GM19463 (cell line): ENCODE results near the gene ALOX12B.

Experiments
- ATAC-seq: cut with Tn5 transposase; IDR thresholded peaks from one replicate; pipeline ENCODE4 v1.9.1; 2021; ENCODE audit warnings: mild to moderate bottlenecking, moderate library complexity; ENCODE audit not compliant: unreplicated experiment

Gene ALOX12B

DNA sequence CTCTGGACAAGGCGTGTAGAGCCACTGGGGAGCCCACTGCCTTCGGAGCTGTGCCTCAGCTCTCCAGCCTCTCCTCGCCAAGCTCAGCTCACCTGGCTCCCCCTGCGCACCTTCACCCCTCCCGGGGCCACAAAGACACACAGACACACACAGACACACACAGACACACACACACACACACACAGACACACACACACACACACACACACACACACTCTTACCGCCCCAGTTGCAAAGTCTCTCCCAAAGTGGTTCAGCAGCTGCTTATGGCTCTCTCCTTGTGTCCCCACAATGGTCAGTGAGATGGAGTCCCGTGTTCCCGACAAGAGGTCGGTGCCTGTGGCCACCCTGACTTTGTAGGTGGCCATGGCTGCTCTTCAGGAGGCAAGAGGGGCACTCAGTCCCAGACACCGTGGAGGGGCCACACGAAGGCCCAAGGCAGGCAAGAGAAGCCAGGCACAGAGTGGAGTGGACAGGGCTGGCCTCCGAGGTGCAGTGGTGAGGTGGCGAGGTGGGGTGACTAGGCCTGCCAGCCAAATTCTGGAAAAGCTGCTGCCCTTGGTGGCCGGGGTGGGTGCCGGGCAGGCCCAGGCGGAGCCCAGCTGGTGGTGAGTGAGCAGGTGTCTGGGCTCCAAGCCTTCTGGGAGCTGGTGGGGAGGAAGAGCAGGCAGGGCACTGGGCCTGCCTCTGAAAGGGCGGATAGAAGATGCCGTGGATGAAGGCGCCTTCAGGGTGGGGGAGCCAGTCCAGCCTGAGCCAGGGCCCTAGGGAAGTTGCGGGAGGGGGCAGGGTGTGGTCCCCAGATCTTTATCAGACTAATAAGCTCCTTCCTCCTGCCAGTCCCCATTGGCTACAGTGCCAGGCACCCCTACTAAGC, at the start of gene ALOX12B:
Gene ALOX12B (minus strand): TSS at position 642 of the 877 bp plus-strand sequence. CDS start 274 bp downstream, at position 368.
- no peak for ATAC-seq

DNA sequence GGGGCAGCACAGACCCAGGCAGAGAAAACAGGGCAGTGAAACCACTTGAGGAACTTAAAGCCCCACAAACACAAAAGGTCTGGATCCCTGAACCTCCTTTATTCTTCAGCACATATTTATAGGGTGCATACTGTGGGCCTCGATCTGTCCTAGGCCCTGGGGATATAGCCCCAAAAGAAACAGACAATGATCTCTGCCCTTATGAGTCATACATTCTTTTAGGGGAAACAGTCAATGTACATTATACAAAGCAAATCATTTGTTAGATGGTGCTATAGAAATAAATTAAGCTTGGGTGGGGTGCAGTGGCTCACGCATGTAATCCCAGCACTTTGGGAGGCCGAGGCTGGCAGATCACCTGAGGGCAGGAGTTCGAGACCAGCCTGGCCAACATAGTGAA, 46.4 kb upstream of the ALOX12B start:
- ATAC-seq: no peak

- no peak for ATAC-seq
Measured at GRCh38 chr17:8133399-8133798, 45.9 kb upstream of the ALOX12B start.

GRCh38 chr17:8131844-8132441, 44.4 kb upstream of the ALOX12B start:
- ATAC-seq: no peak

DNA sequence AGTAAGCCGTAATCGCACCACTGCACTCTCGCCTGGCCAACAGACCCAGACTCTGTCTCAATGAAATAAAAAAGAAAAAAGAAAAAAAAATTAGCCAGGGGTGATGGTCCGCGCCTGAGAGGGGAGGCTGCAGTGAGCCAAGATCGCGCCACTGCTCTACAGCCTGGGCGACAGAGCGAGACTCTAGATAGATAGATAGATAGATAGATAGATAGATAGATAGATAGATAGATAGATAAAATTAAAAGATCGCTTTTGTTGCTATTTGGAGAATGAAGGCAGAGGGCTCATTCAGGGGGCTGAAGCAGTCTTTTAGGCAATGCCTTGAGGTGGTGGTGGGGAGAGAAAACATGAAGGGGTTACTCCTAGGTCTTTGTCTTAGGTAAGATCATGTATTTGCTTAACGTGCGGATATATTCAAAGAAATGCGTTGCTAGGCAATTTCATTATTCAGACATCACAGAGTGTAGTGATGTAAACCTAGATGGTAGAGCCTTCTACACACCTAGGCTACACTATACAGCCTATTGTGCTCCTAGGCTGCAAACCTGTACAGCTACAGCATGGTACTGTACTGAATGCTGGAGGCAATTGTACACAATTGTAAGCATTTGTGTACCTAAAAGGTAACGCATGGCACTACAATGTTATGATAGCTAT, 40.7 kb upstream of the ALOX12B start:
- no peak for ATAC-seq

- ATAC-seq: peak; percentile 33
Measured at GRCh38 chr17:8126491-8127066, 39.1 kb upstream of the ALOX12B start.

DNA sequence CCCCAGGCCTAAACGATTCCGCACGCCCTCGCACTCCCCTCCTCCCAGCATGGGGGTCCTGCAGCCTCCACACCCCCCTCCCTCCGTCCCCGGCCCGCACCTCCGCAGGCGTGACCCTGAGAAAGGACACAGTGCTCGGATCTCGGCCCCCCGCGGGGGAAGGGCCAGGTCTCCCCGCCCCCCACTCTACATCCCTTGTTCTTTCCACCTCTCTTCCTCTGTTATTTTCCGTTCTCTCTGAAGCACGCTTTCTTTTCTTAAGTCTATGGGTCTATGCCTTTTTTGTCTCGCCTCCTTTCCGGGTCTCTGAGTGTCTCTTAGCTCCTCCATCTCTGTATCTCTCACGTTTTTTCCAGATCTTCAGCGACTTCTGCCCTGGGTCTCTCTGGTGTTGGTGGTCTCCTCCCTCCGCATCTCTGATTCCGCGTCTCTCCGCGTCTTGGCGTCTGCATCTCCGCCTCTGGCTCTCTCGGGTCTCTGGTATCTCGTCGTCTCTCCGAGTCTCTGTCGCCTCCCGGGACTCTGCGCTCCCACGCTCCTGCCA, 38.5 kb upstream of the ALOX12B start:
- peak; percentile 2 for ATAC-seq

DNA sequence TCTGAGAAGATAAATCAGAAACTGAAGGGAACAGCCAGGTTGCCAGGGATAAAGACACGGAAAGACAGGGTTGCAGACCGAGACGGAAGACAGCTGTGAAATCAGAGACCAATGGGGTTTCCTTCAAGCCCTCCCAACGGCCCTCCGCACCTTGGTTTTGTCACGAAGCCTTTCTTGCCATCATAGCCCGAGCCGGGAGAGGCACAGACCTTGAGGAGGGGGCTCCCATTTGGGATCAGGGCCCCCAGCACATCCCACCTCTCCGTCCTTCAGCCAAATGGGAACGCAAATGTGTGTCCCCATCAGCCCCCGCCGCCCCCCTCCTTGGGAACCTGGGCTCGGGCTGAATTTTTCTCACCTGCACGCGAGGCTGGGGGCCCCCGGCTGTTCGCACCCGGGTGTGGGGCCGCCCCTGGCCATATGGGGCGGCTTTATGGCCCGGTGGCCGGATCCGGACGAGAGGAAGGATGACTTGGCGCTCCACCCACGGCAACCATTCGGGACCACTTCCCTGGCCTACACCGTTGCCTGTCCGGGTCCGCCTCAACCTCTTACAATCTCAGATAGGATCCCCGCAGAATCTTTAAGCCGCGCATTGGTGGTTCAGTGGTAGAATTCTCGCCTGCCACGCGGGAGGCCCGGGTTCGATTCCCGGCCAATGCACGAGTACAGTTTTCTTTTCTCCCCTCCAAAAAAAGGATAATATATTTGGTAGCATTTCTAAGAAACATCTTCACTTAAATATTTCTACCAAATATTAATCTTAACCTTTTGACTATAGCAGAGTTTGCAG, 37.8 kb upstream of the ALOX12B start:
- ATAC-seq: no peak

GRCh38 chr17:8124350-8125153, 37.0 kb upstream of the ALOX12B start:
- ATAC-seq: no peak

DNA sequence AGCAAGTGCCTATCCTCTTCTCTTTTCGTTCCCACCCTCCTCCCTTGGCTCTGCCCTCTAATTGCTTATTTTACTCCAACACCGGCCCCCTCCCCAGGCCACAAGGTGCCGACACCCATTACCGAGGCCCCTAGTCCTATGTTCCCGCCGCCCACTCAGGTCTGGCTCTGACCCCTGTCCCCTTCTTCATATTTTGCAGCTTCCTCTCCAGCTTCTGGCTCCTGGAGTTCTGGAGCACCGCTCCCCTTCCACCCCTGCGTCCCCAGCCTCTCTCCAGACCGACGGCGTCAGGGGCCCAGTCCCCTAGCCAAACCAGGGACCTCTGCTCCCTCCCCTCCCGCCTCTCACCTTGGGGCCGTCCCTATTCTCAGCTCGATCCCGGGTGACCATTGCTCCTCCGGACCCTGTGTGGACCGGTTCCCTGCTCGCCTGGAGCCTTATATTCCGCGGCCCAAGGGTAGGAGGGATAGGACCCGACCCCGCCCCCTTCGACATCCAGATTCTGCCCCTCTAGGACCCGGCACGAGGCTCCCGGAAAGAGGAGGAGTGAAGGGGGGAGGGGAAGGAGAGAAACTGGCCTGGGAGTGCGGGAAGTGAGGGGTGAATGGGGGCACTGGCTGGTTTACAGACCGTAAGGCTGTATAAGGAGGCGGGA, 36.3 kb upstream of the ALOX12B start, which contains the start of gene HES7:
Gene HES7 (minus strand): TSS at position 412 of the 655 bp plus-strand sequence. CDS start 22 bp downstream, at position 390.
- no peak for ATAC-seq

DNA sequence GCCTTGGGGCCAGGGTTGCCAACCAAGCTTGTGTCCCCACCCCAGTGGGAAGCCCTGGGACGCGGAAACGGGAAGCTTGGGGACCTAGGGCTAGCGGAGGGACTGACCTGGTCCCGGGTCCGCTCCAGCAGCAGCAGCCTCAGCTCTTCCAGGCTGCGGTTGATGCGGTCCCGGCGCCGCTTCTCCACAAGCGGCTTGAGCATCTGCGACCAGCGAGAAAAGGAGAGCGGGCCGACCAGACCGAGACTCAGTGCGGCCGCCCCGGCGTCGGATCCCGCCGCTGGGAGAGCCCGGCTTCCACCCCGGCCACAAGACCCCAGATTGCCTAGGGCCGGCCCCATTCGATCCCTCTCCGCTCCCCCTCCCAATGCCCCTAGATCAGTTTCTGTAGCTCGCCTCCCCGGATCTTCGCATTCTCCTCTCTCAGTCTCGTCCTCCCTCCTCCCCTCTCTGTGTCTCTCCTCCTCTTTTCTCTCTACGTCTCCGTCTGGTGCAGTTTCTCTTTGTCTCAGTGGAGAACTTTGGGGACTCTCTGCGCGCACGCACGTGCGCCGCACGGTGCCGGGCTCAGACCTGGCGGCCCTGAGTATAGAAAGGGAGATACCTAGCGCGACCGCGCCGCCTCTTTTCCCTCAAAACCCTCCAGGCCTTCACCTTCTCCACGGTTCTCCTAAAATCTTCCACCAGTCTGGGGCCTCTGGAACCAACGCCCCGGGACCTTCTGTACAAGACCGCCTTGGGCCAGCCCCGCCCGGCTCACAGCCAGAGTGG, 35.6 kb upstream of the ALOX12B start:
- no peak for ATAC-seq

GRCh38 chr17:8122422-8122923, 35.0 kb upstream of the ALOX12B start:
- no peak for ATAC-seq

DNA sequence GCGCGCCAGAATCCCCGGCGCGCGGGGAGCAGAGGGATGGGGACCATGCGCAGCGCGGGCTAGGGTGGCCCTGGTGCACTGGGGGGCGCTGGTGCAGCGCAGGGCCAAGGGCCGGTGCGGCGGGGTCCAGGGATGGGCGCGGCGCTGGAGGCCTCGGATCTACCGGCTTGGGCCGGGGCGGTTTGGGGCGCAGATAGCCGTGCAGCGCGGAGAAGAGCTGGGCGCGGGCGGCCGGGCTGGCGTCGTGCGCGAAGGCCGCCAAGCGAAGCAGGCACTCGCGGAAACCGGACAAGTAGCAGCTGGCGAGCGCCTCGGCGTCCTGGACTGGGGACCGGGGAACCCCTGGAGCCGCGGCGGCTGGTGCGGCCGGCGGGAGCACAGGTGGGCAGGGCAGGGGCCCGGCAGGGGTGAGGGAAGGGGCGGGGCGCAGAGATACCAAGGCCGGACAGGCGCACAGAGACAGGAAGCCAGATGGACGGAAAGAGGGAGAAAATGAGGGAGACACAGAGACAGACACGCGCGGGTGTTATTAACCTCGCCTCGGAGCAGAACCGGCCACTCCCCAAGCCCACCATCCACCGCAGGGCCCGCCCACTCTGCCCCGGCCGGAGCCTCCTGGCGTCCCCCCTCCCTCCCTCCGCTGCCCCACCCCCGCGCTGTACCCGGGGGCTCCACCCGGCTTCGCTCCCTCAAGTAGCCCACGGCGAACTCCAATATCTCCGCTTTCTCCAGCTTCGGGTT, 34.3 kb upstream of the ALOX12B start:
- ATAC-seq: no peak

DNA sequence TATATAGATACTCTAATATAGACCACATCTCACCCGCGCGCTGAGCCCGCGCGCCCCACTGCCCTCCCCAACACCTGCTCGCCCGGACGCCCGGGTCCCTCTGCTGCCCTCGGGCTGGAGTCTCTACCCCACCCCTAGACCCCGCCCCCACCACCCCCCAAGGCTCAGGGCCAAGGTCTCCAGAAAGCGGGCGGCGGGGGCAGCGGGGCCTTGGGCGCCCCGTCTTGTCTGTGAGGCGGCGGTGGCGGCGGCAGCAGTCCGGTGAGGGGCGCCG, 33.8 kb upstream of the ALOX12B start:
- no peak for ATAC-seq

GRCh38 chr17:8120520-8121406, 33.2 kb upstream of the ALOX12B start:
- no peak for ATAC-seq
